Nephron (organoid): ENCODE measurements around the gene PDCD7.
"Not testable (repeated sequence)": the region's sequence is repeated elsewhere in the genome, so short reads cannot be mapped to it uniquely, and the experiment has no call there.

Experiments used
- H3K27ac Mint-ChIP-seq, 3 experiments: 2 replicates each; pipeline ENCODE4 v1.8.0; 2020; ENCODE audit warnings: mixed read lengths in 3 of 3, mild to moderate bottlenecking in 2 of 3, moderate library complexity in 1 of 3
- H3K27me3 Mint-ChIP-seq: 2 replicates; pipeline ENCODE4 v1.8.0; 2021; ENCODE audit warnings: low read depth, mild to moderate bottlenecking, moderate library complexity, mixed read lengths
- H3K36me3 Mint-ChIP-seq: 2 replicates; pipeline ENCODE4 v1.8.0; 2020; ENCODE audit warnings: low read depth, mixed read lengths
- H3K4me1 Mint-ChIP-seq: 2 replicates; pipeline ENCODE4 v1.8.0; 2020; ENCODE audit warnings: mixed read lengths
- H3K4me3 Mint-ChIP-seq, 3 experiments: 2 replicates each; pipeline ENCODE4 v1.8.0; 2020; ENCODE audit warnings: mild to moderate bottlenecking in 3 of 3, mixed read lengths in 3 of 3, moderate library complexity in 2 of 3
- H3K9me3 Mint-ChIP-seq: 2 replicates; pipeline ENCODE4 v1.8.0; 2020; ENCODE audit warnings: mixed read lengths
- CTCF ChIP-seq, 3 experiments: fragments of 200-600 bp; sonication (generic); IDR thresholded peaks; one replicate each; pipeline ENCODE4 v1.5.0; 2021; ENCODE audit warnings: antibody characterized with exemption in 3 of 3; ENCODE audit not compliant: unreplicated experiment in 3 of 3

Gene PDCD7

DNA sequence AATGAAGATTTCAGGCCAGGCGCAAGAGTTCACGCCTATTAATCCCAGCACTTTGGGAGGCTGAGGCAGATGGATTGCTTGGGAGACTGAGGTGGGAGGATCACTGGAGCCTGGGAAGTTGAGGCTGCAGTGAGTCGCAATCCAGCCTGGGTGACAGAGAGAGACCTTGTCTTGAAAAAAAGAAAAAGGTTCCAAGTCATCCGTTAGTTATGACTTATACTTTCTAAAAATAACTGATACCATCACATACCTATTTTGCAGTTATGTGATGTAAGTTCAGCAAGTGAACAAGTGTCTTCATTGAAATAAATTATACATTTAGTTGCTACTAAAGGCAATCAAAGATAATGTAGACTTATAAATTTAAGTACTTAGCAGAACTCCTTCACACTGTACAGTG, 29.4 kb upstream of the PDCD7 start:
- H3K9me3 Mint-ChIP-seq = no peaks in the 10 kb centered on the region
- no peak for TF ChIP-seq CTCF (IDR thresholded peaks at IDR 0.05; ENCODE audit: unreplicated experiment in 3 of 3)
- H3K36me3 Mint-ChIP-seq = peaks cover 26% of the 10 kb centered on the region
- H3K27ac Mint-ChIP-seq = no peak overlapping the region
- H3K27me3 Mint-ChIP-seq = no peaks in the 10 kb centered on the region
- no peaks in the 10 kb centered on the region for H3K4me1 Mint-ChIP-seq
- H3K4me3 Mint-ChIP-seq = no peak overlapping the region

GRCh38 chr15:65156692-65157091, 23.1 kb upstream of the PDCD7 start:
- H3K9me3 Mint-ChIP-seq = no peaks in the 10 kb centered on the region
- H3K36me3 Mint-ChIP-seq = peaks cover 43% of the 10 kb centered on the region
- no peaks in the 10 kb centered on the region for H3K27me3 Mint-ChIP-seq
- no peak overlapping the region for H3K27ac Mint-ChIP-seq
- no peak overlapping the region for H3K4me3 Mint-ChIP-seq
- no peaks in the 10 kb centered on the region for H3K4me1 Mint-ChIP-seq
- TF ChIP-seq CTCF (IDR thresholded peaks at IDR 0.05; ENCODE audit: unreplicated experiment in 3 of 3) = no peak

GRCh38 chr15:65154720-65155119, 21.1 kb upstream of the PDCD7 start:
- Mint-ChIP-seq H3K4me1 (no peaks in the 10 kb centered on the region), H3K9me3 (no peaks in the 10 kb centered on the region), H3K27ac (no peak overlapping the region), H3K36me3 (peaks cover 45% of the 10 kb centered on the region), H3K27me3 (no peaks in the 10 kb centered on the region), H3K4me3 (no peak overlapping the region)
- no peak for TF ChIP-seq CTCF (IDR thresholded peaks at IDR 0.05; ENCODE audit: unreplicated experiment in 3 of 3)

DNA sequence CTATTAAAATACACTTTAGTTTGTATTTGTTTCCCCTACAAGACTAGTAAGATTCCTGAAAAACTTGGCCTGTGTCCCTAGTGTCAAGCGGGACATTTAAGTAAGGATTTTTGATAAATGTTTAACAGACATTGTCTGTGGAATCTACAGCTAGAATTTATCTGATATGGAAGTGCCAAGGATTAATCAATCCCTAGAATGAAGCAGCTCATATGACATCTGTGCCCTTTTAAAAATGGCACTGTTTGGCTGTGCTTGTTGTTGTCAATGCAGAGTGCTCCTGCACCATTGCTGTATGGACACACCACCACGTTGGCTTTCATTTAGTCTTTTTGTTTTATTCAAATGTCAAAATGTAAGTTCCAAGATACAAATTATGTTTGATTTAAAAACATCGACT, 14.3 kb upstream of the PDCD7 start:
- H3K27ac Mint-ChIP-seq = no peak overlapping the region
- no peaks in the 10 kb centered on the region for H3K9me3 Mint-ChIP-seq
- H3K36me3 Mint-ChIP-seq = peaks cover 33% of the 10 kb centered on the region
- H3K4me3 Mint-ChIP-seq = no peak overlapping the region
- peaks cover 8% of the 10 kb centered on the region for H3K4me1 Mint-ChIP-seq
- no peak for TF ChIP-seq CTCF (IDR thresholded peaks at IDR 0.05; ENCODE audit: unreplicated experiment in 3 of 3)
- H3K27me3 Mint-ChIP-seq = no peaks in the 10 kb centered on the region

DNA sequence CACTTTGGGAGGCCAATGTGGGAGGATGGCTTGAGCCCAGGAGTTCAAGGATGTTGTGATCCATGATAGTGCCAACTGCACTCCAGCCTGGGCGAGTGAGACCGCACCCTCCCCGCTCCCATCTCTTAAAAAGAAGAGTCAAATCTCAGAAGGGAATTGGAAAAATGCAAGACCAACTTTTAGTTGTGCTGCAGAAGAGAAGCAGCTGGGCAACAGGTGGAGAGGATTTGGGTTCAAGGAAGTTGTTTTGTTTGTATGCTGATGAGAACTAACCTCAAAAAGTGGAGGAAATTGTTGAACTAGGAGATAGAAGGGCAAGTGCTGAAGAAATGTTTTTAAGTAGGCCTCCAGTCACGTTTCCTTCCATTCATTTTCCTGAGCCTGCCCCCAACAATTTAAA, 12.8 kb upstream of the PDCD7 start:
- H3K9me3 Mint-ChIP-seq = no peaks in the 10 kb centered on the region
- no peaks in the 10 kb centered on the region for H3K27me3 Mint-ChIP-seq
- peak overlapping the region; percentile 0 to 41 (median 40) for H3K27ac Mint-ChIP-seq
- TF ChIP-seq CTCF (IDR thresholded peaks at IDR 0.05; ENCODE audit: unreplicated experiment in 3 of 3) = no peak
- H3K36me3 Mint-ChIP-seq = peaks cover 26% of the 10 kb centered on the region
- H3K4me1 Mint-ChIP-seq = peaks cover 8% of the 10 kb centered on the region
- no peak overlapping the region for H3K4me3 Mint-ChIP-seq

- not testable (repeated sequence) for H3K4me3 Mint-ChIP-seq, H3K27ac Mint-ChIP-seq, H3K4me1 Mint-ChIP-seq, H3K27me3 Mint-ChIP-seq
- Mint-ChIP-seq H3K9me3 (peaks cover 26% of the 10 kb centered on the region), H3K36me3 (peaks cover 18% of the 10 kb centered on the region)
Measured at GRCh38 chr15:65138631-65139030, 5.0 kb upstream of the PDCD7 start.

DNA sequence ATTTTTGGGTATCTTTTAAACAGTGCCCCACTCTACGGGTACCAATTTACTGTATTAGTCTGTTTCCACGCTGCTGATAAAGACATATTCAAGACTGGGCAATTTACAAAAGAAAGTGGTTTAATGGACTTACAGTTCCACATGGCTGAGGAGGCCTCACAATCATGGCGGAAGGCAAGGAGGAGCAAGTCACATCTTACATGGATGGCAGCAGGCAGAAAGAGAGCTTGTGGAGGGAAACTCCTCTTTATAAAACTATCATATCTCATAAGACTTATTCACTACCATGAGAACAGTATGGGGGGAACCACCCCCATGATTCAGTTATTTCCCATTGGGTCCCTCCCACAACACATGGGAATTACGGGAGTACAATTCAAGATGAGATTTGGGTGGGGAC, 4.3 kb upstream of the PDCD7 start:
- not testable (repeated sequence) for H3K4me3 Mint-ChIP-seq, H3K27ac Mint-ChIP-seq, H3K27me3 Mint-ChIP-seq, H3K4me1 Mint-ChIP-seq
- peaks cover 18% of the 10 kb centered on the region for H3K36me3 Mint-ChIP-seq
- H3K9me3 Mint-ChIP-seq = peaks cover 26% of the 10 kb centered on the region

- peaks cover 18% of the 10 kb centered on the region for H3K36me3 Mint-ChIP-seq
- H3K4me1 Mint-ChIP-seq, H3K27ac Mint-ChIP-seq: not testable (repeated sequence)
Measured at GRCh38 chr15:65137089-65137488, 3.5 kb upstream of the PDCD7 start.

More at GRCh38 chr15:65137089-65137488, 3.5 kb upstream of the PDCD7 start:
- H3K9me3 Mint-ChIP-seq = peaks cover 26% of the 10 kb centered on the region
- H3K4me3 Mint-ChIP-seq = peak overlapping the region in 1 of 3 experiments; percentile 45
- H3K27me3 Mint-ChIP-seq = not testable (repeated sequence)
